Ecto neural progenitor cell (in vitro differentiated cells): ENCODE results near the gene FOCAD.
"Not testable (repeated sequence)": the region's sequence is repeated elsewhere in the genome, so short reads cannot be mapped to it uniquely, and the experiment has no call there.

Experiments
- DNase-seq: peaks from one replicate; pipeline ENCODE4 v3.0.0-alpha.2; 2018; ENCODE audit warnings: low spot score

The FOCAD gene

DNA sequence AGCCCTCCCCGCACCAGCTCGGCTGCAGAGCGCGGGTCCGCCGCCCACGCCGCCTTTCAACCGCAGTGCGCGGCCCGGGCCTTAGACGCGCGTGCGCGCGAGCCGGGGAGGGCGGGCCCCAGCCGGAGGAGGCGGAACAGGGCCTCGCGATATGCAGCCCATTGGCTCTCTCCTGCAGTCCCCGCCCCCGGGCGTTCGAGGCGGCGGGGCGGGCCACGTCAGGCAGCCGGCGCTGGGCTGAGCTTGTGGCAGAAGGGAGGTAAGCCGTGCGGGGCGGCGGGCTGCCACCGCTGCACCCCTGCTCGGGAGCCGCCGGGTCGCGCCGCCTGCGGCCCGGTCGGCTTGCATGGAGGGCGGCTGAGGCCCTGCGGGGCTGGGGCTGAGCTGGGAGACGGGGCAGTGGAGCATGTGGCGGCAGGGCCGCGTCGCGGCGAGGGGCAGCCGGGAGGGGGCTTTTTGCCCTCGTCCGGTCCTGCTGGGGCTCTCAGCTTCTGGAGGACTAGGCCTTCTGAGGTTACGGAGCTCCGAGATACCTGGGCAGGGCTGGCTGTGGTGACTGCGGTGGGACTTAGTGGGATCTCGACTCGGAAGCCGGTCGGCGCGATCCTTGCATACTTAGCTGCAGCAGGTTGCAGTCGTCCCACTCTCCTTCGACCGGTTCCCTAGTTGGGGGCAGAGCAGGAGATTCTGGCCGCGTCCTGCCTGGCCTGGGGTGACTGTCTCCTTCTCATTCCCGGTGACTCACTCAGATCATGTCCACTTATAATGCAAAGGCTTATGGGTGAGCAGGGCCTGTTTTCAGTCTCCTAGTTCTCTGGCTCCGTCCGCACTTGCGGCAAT lies at the start of gene FOCAD:
TSS of gene FOCAD (plus strand) at position 225 of the 840 bp plus-strand sequence. CDS start 31,095 bp downstream, outside the sequence.
- peak; percentile 97 for DNase-seq

DNA sequence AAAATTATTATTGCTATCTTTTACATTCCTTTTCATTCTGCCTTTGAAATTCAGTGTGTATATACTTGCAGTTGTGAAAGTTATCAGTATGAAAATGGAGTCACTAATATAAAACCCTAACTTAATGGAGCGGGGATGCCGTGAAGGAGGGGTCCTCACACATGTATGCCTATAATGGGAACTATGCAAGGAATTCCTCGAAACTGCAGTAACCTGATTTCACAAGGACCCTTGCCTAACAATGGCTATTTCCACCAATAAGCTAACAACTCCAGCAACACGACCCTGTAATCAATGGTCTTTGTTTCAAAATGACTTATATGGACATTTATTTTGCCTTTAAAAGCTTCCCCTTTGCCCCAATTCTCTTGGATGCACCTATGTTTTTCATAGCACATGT lies 49.2 kb upstream of the FOCAD start:
- DNase-seq: no peak

- no peak for DNase-seq
Measured at GRCh38 chr9:20636888-20637440, 47.1 kb upstream of the FOCAD start.

DNA sequence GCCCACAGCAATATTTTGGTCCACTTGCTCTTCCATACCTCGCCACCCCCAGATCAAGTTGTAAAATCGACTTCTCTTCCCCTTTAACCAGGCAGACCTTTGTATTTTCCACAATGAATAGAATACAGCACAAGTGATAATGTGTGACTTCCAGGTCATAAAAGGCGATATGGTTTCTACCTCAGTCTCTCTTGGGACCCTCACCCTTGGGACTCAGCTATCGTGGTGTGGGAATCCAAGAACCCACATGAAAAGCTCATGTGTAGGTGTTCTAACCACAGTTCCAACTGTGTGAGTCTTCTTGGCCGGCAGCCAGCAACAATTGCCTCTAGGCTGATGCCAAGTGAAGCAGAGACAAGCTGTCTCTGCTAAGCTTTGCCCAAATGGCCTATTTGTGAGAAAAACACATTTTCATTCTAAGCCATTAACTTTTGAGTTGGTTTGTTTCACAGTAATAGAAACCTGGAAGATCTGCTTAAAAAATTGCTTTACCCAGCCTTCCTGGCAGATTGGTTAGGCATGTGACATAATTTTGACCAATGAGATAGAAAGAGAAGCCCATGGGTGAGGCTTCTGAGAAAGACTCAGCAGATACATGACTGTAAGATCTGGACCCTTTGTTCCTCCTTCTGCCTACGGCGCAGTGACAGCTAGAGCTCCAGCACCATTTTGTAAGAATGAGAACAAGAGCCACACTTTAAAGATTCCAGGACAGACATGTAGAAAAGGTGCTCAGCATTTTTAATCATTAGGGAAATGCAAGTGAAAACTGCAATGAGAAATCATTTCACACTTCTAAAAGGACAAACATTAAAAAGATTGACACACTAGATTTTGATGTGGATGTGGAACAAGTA lies 43.5 kb upstream of the FOCAD start:
- DNase-seq: no peak

- no peak for DNase-seq
Measured at GRCh38 chr9:20642045-20642444, 42.0 kb upstream of the FOCAD start.

DNA sequence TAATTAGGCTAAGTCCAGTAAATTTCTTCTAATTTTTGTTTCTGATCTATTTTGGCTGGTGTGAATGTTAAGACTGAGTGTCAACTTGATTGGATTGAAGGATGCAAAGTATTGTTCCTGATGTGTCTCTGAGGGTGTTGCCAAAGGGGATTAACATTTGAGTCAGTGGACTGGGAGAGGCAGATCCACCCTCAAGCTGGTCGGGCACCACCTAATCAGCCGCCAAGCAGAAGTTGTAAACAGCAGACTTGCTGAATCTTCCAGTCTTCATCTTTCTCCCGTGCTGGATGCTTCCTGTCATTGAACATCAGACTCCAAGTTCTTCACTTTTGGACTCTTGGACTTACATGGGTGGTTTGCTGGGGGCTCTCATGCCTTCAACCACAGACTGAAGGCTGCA lies 40.4 kb upstream of the FOCAD start:
- DNase-seq: no peak

- DNase-seq: no peak
Measured at GRCh38 chr9:20646656-20647055, 37.4 kb upstream of the FOCAD start.

GRCh38 chr9:20649381-20649780 lies 34.7 kb upstream of the FOCAD start:
- DNase-seq: no peak

DNA sequence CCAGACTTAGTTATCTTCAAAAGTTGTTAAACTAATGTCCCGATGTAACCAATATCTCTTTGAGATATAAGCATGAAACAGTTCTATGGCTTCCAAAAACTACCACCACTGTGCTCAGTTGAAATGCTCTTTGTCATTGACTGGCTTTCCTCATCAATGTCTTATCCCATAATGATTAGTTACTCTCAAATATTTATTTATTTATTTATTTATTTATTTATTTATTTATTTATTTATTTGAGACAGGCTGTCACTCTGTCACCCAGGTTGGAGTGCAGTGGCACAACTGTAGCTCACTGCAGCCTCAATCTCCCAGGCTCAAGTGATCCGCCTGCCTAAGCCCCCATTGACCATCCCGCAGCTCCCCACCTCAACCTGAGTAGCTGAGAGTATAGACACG lies 33.7 kb upstream of the FOCAD start:
- DNase-seq: no peak

DNA sequence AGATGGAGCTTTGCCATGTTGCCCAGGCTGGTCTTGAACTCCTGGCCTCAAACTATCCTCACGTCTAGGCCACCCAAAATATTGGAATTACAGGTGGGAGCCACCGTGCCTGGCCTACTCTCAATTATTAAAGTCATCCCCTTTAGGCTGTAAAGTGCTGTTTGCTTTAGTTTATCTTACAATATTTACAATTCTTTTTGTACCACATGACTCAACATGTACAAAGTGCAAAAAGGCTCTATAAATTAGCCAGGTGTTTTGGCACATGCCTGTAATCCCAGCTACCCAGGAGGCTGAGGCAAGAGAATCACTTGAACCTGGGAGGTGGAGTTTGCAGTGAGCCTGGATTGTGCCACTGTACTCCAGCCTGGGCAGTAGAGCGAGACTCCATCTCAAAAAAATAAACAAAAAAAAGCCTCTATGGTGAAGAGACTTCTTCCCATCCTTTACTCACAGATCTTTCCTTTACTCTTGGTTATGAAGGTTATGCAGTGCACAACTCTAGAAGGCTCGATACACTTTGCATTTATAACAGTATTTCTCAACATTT lies 33.2 kb upstream of the FOCAD start:
- no peak for DNase-seq

DNA sequence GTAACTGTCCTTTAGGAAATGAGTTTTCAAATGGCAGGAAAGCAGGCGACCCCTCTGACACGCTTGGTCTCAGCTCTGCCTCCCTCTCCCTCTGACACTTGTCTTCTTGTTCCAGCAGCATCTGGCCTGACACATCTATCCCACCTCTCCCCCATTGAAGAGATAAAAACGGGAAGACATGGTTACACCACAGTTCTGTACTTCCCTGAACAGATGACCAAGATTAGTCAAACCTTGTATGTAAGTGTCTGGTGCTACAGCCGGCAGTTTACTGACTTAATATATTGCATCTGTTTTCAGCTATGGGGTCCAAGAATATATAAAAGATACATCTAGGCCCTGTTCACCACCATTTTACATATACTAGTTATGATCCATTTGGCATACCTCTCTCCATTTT lies 32.1 kb upstream of the FOCAD start:
- DNase-seq: no peak

DNA sequence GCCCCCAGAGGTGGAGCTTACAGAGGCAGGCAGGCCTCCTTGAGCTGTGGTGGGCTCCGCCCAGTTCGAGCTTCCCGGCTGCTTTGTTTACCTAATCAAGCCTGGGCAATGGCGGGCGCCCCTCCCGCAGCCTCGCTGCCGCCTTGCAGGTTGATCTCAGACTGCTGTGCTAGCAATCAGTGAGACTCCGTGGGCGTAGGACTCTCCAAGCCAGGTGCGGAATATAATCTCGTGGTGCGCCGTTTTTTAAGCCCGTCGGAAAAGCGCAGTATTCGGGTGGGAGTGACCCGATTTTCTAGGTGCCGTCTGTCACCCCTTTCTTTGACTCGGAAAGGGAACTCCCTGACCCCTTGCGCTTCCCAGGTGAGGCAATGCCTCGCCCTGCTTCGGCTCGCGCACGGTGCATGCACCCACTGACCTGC lies 25.8 kb upstream of the FOCAD start:
- DNase-seq: not testable (repeated sequence)

DNA sequence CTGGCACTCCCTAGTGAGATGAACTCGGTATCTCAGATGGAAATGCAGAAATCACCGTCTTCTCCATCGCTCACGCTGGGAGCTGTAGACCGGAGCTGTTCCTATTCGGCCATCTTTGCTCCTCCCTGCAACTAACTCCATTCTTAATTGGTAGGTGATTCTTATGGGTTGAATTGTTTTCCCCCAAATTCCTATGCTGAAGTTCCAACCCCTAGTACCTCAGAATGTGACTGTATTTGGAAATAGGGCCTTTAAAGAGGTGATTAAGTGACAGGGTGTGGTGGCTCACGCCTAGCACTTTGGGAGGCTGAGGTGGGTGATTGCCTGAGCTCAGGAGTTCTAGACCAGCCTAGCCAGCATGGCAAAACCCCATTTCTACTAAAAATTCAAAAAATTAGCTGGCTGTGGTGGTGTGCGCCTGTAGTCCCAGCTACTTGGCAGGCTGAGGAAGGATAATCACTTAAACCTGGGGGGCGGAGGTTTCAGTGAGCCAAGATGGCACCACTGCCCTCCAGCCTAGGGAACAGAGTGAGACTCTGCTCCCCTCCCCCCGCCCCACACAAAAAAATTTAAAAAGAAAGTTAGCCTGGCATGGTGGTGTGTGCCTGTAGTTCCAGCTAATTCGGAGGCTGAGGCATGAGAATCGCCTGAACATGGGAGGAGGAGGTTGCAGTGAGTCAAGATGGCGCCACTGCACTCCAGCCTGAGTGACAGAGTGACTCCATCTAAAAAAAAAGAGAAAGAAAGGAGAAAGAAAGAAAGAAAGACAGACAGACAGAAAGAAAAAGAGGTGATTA lies 25.2 kb upstream of the FOCAD start:
- DNase-seq: no peak

GRCh38 chr9:20659474-20659967 lies 24.5 kb upstream of the FOCAD start:
- no peak for DNase-seq

- peak; percentile 60 for DNase-seq
Measured at GRCh38 chr9:20662156-20662555, 21.9 kb upstream of the FOCAD start.

GRCh38 chr9:20663133-20663532 lies 20.9 kb upstream of the FOCAD start:
- no peak for DNase-seq

- DNase-seq: no peak
Measured at GRCh38 chr9:20664501-20664900, 19.6 kb upstream of the FOCAD start.

- no peak for DNase-seq
Measured at GRCh38 chr9:20670395-20670794, 13.7 kb upstream of the FOCAD start.

- no peak for DNase-seq
Measured at GRCh38 chr9:20671635-20672034, 12.4 kb upstream of the FOCAD start.

GRCh38 chr9:20673537-20673936 lies 10.5 kb upstream of the FOCAD start:
- DNase-seq: not testable (repeated sequence)

DNA sequence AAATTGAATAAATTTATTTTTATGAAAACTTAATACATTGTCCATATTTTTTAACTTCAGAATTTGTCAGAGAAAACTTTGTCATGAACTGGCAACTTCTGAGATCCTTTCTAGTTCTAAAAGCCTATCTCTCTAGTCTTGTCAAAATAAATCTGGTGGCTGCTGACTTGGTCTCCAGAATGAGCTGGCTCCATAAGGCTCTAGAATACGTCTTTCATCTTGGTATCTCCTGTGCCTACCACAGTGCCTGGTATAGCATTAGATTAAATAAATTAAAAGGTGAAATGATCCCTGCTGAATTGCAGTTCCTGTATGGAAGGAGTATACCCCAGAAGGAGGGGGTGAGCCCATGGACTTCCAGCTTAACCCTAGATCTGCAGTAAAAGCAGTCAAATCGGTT lies 2.6 kb upstream of the FOCAD start:
- no peak for DNase-seq
